SJSA1 (cell line): ENCODE measurements around the gene WNT8B. TPM values are rescaled to one million over a fixed set of nuclear protein-coding genes. Genes with fewer than 3 reads are reported as not detected.
A peak's percentile ranks its signal among the peaks of the same experiment; 100 is the strongest.

Experiments
- DNase-seq, 2 experiments: peaks; one replicate each; pipeline ENCODE4 v3.0.0-alpha.2; 2015 to 2020; ENCODE audit warnings: low spot score in 2 of 2, low read depth in 1 of 2
- H3K27ac ChIP-seq: fragments of 250-450 bp; sonication (Bioruptor Pico); 2 replicates; pipeline ENCODE4 v1.5.1; 2020; ENCODE audit warnings: mild to moderate bottlenecking, moderate library complexity
- H3K27me3 ChIP-seq: fragments of 250-450 bp; sonication (Bioruptor Pico); replicated peaks from 2 replicates; pipeline ENCODE4 v1.5.1; 2020; ENCODE audit warnings: mild to moderate bottlenecking, moderate library complexity
- H3K36me3 ChIP-seq: fragments of 250-450 bp; sonication (Bioruptor Pico); 2 replicates; pipeline ENCODE4 v1.5.1; 2020; ENCODE audit warnings: mild to moderate bottlenecking
- H3K4me1 ChIP-seq: fragments of 250-450 bp; sonication (Bioruptor Pico); replicated peaks from 2 replicates; pipeline ENCODE4 v1.6.1; 2021; ENCODE audit warnings: mild to moderate bottlenecking
- H3K4me3 ChIP-seq: fragments of 250-450 bp; sonication (Bioruptor Pico); 2 replicates; pipeline ENCODE4 v1.5.1; 2020; ENCODE audit warnings: mild to moderate bottlenecking
- H3K9me3 ChIP-seq: fragments of 250-450 bp; sonication (Bioruptor Pico); replicated peaks from 2 replicates; pipeline ENCODE4 v1.5.1; 2020; ENCODE audit warnings: mild to moderate bottlenecking
- total RNA-seq: library from RNA; depleted of rRNA; stranded (reverse); fragments of >200 nt; shearing (Covaris generic); gene quantifications from 2 replicates; pipeline ENCODE4 v1.2.3, GENCODE V29; 2014

WNT8B gene
- total RNA-seq, 1 experiment from 2014 or later: not detected

GRCh38 chr10:100469756-100470155, 6.9 kb downstream of the WNT8B start:
- Histone ChIP-seq H3K4me3 (no peak overlapping the region), H3K36me3 (no peaks in the 10 kb centered on the region), H3K4me1 (no peaks in the 10 kb centered on the region), H3K9me3 (no peaks in the 10 kb centered on the region), H3K27me3 (peaks cover 33% of the 10 kb centered on the region), H3K27ac (no peak overlapping the region)
- no peak for DNase-seq

- H3K27ac ChIP-seq: no peak overlapping the region
- no peaks in the 10 kb centered on the region for H3K9me3 ChIP-seq
- no peak for DNase-seq
- H3K27me3 ChIP-seq: peaks cover 33% of the 10 kb centered on the region
- no peak overlapping the region for H3K4me3 ChIP-seq
- no peaks in the 10 kb centered on the region for H3K36me3 ChIP-seq
- no peaks in the 10 kb centered on the region for H3K4me1 ChIP-seq
Measured at GRCh38 chr10:100470367-100470766, 7.6 kb downstream of the WNT8B start.

GRCh38 chr10:100477970-100478369, 15.2 kb downstream of the WNT8B start:
- Histone ChIP-seq H3K36me3 (no peaks in the 10 kb centered on the region), H3K9me3 (no peaks in the 10 kb centered on the region), H3K4me3 (no peak overlapping the region), H3K27ac (no peak overlapping the region), H3K27me3 (peaks cover 55% of the 10 kb centered on the region), H3K4me1 (peaks cover 14% of the 10 kb centered on the region)
- no peak for DNase-seq

- Histone ChIP-seq H3K4me3 (no peak overlapping the region), H3K27ac (no peak overlapping the region), H3K36me3 (no peaks in the 10 kb centered on the region), H3K4me1 (peaks cover 14% of the 10 kb centered on the region), H3K27me3 (peaks cover 55% of the 10 kb centered on the region), H3K9me3 (no peaks in the 10 kb centered on the region)
- DNase-seq: no peak
Measured at GRCh38 chr10:100479037-100479436, 16.2 kb downstream of the WNT8B start.

- DNase-seq: no peak
Measured at GRCh38 chr10:100480002-100480401, 17.2 kb downstream of the WNT8B start.

GRCh38 chr10:100481462-100482081, 18.8 kb downstream of the WNT8B start:
- H3K27me3 ChIP-seq: peaks cover 52% of the 10 kb centered on the region
- DNase-seq: peak; percentile 78 to 91
- H3K9me3 ChIP-seq: no peaks in the 10 kb centered on the region

More at GRCh38 chr10:100480002-100480401, 17.2 kb downstream of the WNT8B start:
- H3K4me1 ChIP-seq: peaks cover 14% of the 10 kb centered on the region
- no peak overlapping the region for H3K27ac ChIP-seq
- no peaks in the 10 kb centered on the region for H3K36me3 ChIP-seq
- H3K27me3 ChIP-seq: peaks cover 53% of the 10 kb centered on the region
- no peaks in the 10 kb centered on the region for H3K9me3 ChIP-seq
- H3K4me3 ChIP-seq: no peak overlapping the region

GRCh38 chr10:100482181-100482833, 19.5 kb downstream of the WNT8B start:
- H3K36me3 ChIP-seq: no peaks in the 10 kb centered on the region
- DNase-seq: peak; percentile 70 to 77
- H3K27me3 ChIP-seq: peaks cover 49% of the 10 kb centered on the region
- no peak overlapping the region for H3K27ac ChIP-seq
- H3K4me1 ChIP-seq: peaks cover 14% of the 10 kb centered on the region
- no peaks in the 10 kb centered on the region for H3K9me3 ChIP-seq
- peak overlapping the region; percentile 22 for H3K4me3 ChIP-seq

More at GRCh38 chr10:100481462-100482081, 18.8 kb downstream of the WNT8B start:
- Histone ChIP-seq H3K36me3 (no peaks in the 10 kb centered on the region), H3K4me1 (peaks cover 14% of the 10 kb centered on the region), H3K27ac (no peak overlapping the region), H3K4me3 (peak overlapping the region; percentile 22)

- H3K4me1 ChIP-seq: peaks cover 14% of the 10 kb centered on the region
- H3K9me3 ChIP-seq: no peaks in the 10 kb centered on the region
- peaks cover 3% of the 10 kb centered on the region; the same call in 1 of the 2 replicates for H3K36me3 ChIP-seq
- peaks cover 49% of the 10 kb centered on the region for H3K27me3 ChIP-seq
- no peak for DNase-seq
- no peak overlapping the region for H3K27ac ChIP-seq
- H3K4me3 ChIP-seq: no peak overlapping the region
Measured at GRCh38 chr10:100482834-100483185, 20.0 kb downstream of the WNT8B start.

- DNase-seq: no peak
- no peak overlapping the region for H3K4me3 ChIP-seq
- H3K27ac ChIP-seq: no peak overlapping the region
- H3K27me3 ChIP-seq: peaks cover 40% of the 10 kb centered on the region
- H3K9me3 ChIP-seq: no peaks in the 10 kb centered on the region
- peaks cover 8% of the 10 kb centered on the region for H3K36me3 ChIP-seq
- H3K4me1 ChIP-seq: peaks cover 14% of the 10 kb centered on the region
Measured at GRCh38 chr10:100483876-100484666, 21.3 kb downstream of the WNT8B start.

- Histone ChIP-seq H3K4me1 (peaks cover 14% of the 10 kb centered on the region), H3K4me3 (no peak overlapping the region), H3K27me3 (peaks cover 28% of the 10 kb centered on the region), H3K27ac (no peak overlapping the region), H3K9me3 (no peaks in the 10 kb centered on the region), H3K36me3 (peaks cover 18% of the 10 kb centered on the region)
- no peak for DNase-seq
Measured at GRCh38 chr10:100485366-100485765, 22.6 kb downstream of the WNT8B start.

GRCh38 chr10:100485801-100486495, 23.1 kb downstream of the WNT8B start:
- Histone ChIP-seq H3K9me3 (no peaks in the 10 kb centered on the region), H3K4me3 (no peak overlapping the region), H3K4me1 (peaks cover 14% of the 10 kb centered on the region), H3K36me3 (peaks cover 18% of the 10 kb centered on the region), H3K27me3 (peaks cover 24% of the 10 kb centered on the region), H3K27ac (no peak overlapping the region)
- no peak for DNase-seq

- no peak for DNase-seq
- H3K9me3 ChIP-seq: no peaks in the 10 kb centered on the region
- H3K36me3 ChIP-seq: peaks cover 21% of the 10 kb centered on the region
- no peak overlapping the region for H3K27ac ChIP-seq
- peaks cover 4% of the 10 kb centered on the region for H3K4me1 ChIP-seq
- H3K27me3 ChIP-seq: peaks cover 13% of the 10 kb centered on the region
- no peak overlapping the region for H3K4me3 ChIP-seq
Measured at GRCh38 chr10:100487529-100487928, 24.7 kb downstream of the WNT8B start.

- Histone ChIP-seq H3K4me3 (no peak overlapping the region), H3K4me1 (no peaks in the 10 kb centered on the region), H3K36me3 (peaks cover 26% of the 10 kb centered on the region), H3K9me3 (no peaks in the 10 kb centered on the region), H3K27me3 (no peaks in the 10 kb centered on the region), H3K27ac (no peak overlapping the region)
- no peak for DNase-seq
Measured at GRCh38 chr10:100489396-100489795, 26.6 kb downstream of the WNT8B start.
